ENCODE results near the gene ZFYVE28. TPM values are rescaled to one million over a fixed set of nuclear protein-coding genes. Genes with fewer than 3 reads are reported as not detected.

ZFYVE28 gene
- total RNA-seq, 1 donor from 2014 or later = 3.3 TPM

DNA sequence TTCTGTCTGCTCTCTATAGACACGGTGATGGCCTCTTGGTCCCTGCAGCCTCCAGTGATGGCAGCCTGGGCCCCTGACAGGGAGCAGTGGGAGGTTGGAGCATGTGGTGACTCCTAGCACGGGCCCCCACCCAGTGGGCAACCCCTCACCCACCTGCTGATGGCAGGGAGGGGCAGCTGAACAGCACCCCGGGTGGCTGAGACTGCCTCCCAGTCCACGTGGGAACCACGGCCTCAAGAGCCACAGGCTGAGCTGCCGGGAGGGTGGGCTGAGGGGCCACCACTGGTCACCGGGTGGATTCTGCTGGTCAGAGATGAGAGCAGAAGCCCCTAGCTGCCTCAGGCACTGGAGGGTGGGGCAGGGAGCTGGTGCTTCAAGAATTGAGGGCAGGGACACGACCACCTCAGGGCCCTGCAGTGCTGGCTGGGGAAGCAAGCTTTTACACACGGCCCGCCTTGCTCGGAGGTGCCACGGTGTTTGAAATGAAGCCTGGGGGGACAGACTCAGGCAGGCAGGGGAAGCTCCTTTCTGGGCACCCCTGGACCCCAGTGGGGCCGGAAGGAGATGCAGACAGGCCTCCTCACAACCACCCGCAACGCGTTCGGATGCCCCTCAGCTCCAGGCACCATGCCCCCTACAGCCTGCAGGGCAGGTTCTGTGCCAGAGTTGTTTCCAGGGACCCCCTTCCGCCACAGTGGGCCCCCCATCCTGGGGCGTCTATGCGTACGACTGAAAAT, 170.2 kb downstream of the ZFYVE28 start:
- no peak for DNase-seq (ENCODE audit: low spot score, unreplicated experiment)
- no peaks in the 10 kb centered on the region for H3K9me3 Mint-ChIP-seq (ENCODE audit: low read depth)
- no peak overlapping the region for H3K4me3 Mint-ChIP-seq (ENCODE audit: low read depth)
- TF ChIP-seq, protein P1, sequence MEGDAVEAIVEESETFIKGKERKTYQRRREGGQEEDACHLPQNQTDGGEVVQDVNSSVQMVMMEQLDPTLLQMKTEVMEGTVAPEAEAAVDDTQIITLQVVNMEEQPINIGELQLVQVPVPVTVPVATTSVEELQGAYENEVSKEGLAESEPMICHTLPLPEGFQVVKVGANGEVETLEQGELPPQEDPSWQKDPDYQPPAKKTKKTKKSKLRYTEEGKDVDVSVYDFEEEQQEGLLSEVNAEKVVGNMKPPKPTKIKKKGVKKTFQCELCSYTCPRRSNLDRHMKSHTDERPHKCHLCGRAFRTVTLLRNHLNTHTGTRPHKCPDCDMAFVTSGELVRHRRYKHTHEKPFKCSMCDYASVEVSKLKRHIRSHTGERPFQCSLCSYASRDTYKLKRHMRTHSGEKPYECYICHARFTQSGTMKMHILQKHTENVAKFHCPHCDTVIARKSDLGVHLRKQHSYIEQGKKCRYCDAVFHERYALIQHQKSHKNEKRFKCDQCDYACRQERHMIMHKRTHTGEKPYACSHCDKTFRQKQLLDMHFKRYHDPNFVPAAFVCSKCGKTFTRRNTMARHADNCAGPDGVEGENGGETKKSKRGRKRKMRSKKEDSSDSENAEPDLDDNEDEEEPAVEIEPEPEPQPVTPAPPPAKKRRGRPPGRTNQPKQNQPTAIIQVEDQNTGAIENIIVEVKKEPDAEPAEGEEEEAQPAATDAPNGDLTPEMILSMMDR (IDR thresholded peaks at IDR 0.05; ENCODE audit: unreplicated experiment) = no peak
- no peak overlapping the region for H3K27ac Mint-ChIP-seq
- no peaks in the 10 kb centered on the region for H3K27me3 Mint-ChIP-seq
- no peaks in the 10 kb centered on the region for H3K36me3 Mint-ChIP-seq (ENCODE audit: insufficient read depth)
- no peaks in the 10 kb centered on the region for H3K4me1 Mint-ChIP-seq (ENCODE audit: low read depth)

DNA sequence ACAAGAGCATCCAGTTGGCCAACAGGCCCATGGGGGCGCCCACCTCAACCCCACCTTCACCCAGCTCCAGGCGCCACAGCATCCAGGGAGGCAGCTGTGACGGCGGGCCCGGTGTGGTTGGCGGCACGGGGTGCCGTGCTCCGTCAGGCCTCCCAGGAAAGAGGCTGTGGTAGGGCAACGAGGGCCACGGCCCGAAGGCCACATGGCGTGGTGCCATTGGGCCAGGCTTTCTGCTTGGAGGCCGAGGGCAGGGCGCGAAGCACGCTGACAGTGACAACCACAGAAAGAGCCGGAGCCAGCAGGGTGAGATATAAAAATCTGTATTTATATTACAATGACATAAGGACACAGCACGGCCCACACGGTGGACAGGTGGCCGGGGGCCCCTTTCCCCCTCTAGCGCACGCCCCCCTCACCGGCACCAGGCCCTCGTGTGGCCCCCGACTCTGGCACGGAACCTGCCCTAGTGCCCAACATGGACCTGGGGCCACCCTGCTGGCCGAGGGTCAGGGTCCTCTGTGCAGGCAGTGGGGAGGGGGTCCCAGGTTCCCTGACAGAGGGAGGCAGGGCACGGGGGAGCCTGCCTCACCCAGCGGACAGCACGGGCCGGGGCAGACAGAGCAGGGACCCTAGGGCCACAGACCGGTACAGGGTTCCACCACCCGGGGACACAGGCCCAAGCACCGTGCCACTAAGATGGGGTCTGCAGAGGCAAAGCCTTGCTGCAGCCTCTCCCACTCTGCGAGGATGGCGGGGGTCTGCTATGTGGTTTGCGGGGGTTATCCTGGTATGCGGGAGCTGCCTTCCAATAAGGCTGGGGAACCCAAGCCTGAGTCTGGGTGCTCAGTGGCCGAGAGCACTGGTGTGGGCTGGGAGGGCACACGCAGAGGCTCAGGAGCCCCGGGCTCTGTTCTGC, 171.1 kb downstream of the ZFYVE28 start:
- Mint-ChIP-seq H3K4me3 (ENCODE audit: low read depth) (no peak overlapping the region), H3K36me3 (ENCODE audit: insufficient read depth) (no peaks in the 10 kb centered on the region), H3K27ac (no peak overlapping the region), H3K27me3 (no peaks in the 10 kb centered on the region), H3K4me1 (ENCODE audit: low read depth) (no peaks in the 10 kb centered on the region), H3K9me3 (ENCODE audit: low read depth) (no peaks in the 10 kb centered on the region)
- TF ChIP-seq, protein P1 (IDR thresholded peaks at IDR 0.05; ENCODE audit: unreplicated experiment) = no peak
- DNase-seq (ENCODE audit: low spot score, unreplicated experiment) = no peak

DNA sequence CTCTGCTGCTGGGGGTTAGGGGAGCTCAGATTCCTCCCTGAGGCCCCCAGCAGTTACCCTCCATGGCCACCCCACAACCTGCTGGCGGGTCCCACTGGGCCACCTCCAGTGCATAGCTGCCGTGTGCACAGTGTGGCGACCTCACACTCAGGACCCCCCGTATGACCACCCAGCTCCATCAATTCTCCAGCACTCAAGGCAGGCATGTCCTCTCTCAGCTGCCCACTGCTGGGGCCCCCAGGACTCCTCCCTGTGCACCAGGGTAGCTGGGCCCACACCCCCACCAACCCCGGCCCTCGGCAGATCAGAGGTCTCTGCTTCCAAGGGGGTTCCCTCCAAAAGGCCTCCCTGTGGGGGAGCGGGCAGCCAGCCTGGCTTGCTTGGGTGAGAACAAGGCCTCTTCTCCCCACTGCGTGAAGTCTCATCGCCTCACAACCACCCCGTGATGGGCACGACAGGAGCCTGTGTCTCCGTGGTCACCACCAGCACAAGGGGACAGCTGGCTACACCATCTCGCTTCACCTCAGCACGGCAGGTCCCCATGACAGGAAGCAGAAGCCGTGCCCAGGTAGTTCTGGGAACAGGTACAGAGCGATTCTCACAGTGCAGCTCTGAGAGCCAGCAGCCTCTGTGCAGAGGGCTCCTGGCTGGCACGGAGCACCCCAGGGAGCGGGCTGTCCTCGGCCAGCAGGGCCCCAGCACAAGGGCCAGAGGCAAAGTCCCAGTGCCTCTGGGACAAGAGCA, 171.9 kb downstream of the ZFYVE28 start:
- H3K27ac Mint-ChIP-seq = no peak overlapping the region
- no peak for DNase-seq (ENCODE audit: low spot score, unreplicated experiment)
- TF ChIP-seq, protein P1 (IDR thresholded peaks at IDR 0.05; ENCODE audit: unreplicated experiment) = no peak
- no peaks in the 10 kb centered on the region for H3K9me3 Mint-ChIP-seq (ENCODE audit: low read depth)
- H3K4me3 Mint-ChIP-seq (ENCODE audit: low read depth) = no peak overlapping the region
- H3K36me3 Mint-ChIP-seq (ENCODE audit: insufficient read depth) = no peaks in the 10 kb centered on the region
- H3K27me3 Mint-ChIP-seq = no peaks in the 10 kb centered on the region
- no peaks in the 10 kb centered on the region for H3K4me1 Mint-ChIP-seq (ENCODE audit: low read depth)

DNA sequence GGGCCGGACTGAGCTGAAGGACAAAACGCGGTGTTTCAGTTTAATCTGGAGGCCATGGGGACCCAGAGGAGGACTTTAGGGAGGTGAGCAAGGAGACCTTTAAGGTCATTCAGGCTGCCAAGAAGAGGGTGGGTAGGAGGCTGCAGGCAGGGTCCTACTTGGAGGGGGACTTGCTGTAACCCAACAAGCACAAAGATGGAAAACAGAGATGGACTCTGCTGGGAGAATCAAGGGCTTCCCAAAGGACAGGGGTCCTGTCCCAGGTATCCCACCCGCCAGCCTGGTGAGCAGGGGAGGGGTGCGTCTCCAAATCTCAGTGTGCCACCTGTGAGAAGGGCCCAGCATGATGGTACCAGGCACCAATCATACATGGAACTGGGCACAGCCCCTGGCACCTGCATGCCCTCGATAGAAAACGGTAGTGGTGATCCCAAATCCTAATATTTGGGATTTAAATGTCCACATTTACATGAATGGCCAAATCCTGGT, 172.6 kb downstream of the ZFYVE28 start:
- Mint-ChIP-seq H3K27ac (peak overlapping the region; percentile 74), H3K4me3 (ENCODE audit: low read depth) (no peak overlapping the region), H3K27me3 (no peaks in the 10 kb centered on the region), H3K4me1 (ENCODE audit: low read depth) (peaks cover 2% of the 10 kb centered on the region), H3K36me3 (ENCODE audit: insufficient read depth) (no peaks in the 10 kb centered on the region), H3K9me3 (ENCODE audit: low read depth) (no peaks in the 10 kb centered on the region)
- no peak for DNase-seq (ENCODE audit: low spot score, unreplicated experiment)
- TF ChIP-seq, protein P1 (IDR thresholded peaks at IDR 0.05; ENCODE audit: unreplicated experiment) = no peak
